GM21526 (cell line): Measurements from ENCODE around the gene ELF3.
"Not testable (repeated sequence)": the region's sequence is repeated elsewhere in the genome, so short reads cannot be mapped to it uniquely, and the experiment has no call there.

Experiments used
- ATAC-seq: cut with Tn5 transposase; IDR thresholded peaks from one replicate; pipeline ENCODE4 v1.9.1; 2021; ENCODE audit warnings: moderate library complexity; ENCODE audit not compliant: unreplicated experiment, low FRiP score

ELF3 gene

DNA sequence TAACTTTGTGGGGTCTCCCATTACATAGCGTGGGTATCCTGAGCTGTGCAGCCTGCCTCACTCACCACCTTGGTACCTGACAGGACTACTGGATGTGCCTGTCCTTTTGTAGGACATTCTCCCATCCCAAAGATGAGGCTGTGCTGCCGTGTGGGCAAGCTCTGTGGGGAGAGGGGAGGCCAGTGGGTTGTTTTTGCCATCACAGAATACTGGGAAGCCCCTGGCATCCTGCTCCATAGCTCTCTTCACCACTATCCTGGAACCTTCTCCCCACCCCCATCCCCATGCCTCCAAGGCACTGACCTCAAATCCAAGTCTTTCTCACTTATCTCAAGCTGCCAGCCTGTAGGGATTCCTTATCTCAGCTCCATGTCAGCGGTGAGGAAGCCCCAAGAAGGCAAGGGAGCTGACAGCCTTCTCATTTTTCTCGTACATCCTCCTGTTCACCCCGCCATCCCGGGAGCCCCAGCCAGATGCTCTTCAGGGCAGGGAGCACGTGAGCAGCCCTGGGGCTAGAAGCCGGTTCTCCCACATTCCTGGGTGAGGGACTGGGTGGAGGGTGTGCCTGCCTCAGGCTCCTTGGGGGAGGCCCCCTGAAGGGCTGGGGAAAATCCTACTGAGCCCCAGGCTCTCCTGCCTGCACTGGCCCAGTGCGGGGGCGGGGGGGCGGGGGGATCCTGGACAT, 2.4 kb upstream of the ELF3 start:
- ATAC-seq = no peak

DNA sequence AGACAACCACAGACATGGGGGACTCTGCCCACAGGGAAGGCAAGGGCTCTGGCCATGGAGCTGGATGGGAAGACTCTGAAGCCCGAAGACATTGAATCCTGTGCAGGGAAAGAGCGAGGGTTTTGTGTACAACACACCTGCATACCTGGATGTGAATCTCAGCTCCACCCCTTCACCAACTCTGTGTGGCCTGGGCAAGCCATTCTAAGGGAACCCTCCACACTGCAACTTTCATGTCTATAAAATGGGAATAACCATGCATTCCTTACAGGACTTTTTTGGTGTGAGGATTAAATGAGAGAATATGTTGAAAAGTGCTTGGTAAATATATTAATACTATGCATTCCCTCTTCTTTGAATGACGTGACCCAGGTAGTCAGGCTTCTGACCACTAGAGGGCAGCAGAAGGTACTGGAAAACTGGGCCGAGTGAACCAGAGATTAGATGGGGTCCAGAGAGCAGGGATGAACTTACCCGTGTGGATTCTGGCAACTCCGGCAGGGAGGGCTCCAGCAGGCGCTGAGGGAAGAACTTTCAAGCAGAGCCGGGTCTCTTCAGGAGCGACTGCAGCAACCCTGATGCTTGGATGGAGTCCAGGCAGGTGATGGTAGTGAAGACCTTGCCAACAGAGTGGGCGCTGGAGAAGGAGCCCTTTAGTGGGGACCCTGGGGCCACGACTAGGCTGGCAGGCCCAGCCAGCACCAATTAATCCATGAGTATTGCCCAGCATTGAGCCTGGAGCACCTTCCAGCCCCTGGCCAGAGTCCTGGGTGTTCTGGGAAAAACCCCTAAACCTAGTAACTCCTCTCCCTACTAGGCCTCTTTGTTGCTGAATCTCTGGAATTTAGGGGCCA, 834 bp upstream of the ELF3 start:
- ATAC-seq = no peak

GRCh38 chr1:202011994-202012393, 1.6 kb downstream of the ELF3 start:
- no peak for ATAC-seq

DNA sequence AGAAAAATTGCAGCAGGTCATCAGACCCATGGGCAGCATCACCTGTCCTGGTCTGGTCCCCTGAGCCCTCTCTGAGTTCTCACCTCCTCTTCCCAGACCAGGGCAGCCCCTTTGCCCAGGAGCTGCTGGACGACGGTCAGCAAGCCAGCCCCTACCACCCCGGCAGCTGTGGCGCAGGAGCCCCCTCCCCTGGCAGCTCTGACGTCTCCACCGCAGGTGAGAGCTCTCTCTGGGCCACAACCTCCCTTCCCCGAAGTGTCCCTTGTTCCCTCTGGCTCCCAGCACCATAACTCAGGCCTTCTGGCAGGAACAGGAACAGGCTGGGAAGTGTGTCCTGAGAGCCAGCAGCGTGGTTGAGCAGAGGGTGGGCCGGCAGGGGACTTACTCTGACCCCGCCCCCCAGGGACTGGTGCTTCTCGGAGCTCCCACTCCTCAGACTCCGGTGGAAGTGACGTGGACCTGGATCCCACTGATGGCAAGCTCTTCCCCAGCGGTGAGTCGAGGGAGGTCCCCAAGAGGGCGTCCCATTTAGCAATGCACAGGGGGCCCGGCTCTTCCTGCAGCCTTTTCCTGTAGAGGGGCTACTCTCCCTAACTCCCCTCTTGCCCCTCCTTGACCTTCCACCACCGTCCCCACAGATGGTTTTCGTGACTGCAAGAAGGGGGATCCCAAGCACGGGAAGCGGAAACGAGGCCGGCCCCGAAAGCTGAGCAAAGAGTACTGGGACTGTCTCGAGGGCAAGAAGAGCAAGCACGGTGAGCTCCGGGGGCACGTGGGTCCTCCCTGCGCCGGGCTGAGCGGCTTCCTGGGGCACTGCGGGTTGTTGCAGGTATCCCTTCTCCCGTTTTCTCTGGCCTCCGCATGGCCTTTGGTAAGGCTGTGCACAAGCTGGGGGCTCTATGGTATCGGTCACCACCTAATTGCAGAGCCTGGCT, 2.4 kb downstream of the ELF3 start:
- no peak for ATAC-seq

- ATAC-seq = no peak
Observed at GRCh38 chr1:202013603-202014002, 3.2 kb downstream of the ELF3 start.

GRCh38 chr1:202014060-202014459, 3.7 kb downstream of the ELF3 start:
- no peak for ATAC-seq

- ATAC-seq = no peak
Observed at GRCh38 chr1:202014915-202015661, 4.7 kb downstream of the ELF3 start.

DNA sequence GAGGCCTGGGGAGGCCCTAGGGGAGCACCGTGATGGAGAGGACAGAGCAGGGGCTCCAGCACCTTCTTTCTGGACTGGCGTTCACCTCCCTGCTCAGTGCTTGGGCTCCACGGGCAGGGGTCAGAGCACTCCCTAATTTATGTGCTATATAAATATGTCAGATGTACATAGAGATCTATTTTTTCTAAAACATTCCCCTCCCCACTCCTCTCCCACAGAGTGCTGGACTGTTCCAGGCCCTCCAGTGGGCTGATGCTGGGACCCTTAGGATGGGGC, 5.2 kb downstream of the ELF3 start:
- ATAC-seq = no peak

- no peak for ATAC-seq
Observed at GRCh38 chr1:202016022-202016810, 5.8 kb downstream of the ELF3 start.

DNA sequence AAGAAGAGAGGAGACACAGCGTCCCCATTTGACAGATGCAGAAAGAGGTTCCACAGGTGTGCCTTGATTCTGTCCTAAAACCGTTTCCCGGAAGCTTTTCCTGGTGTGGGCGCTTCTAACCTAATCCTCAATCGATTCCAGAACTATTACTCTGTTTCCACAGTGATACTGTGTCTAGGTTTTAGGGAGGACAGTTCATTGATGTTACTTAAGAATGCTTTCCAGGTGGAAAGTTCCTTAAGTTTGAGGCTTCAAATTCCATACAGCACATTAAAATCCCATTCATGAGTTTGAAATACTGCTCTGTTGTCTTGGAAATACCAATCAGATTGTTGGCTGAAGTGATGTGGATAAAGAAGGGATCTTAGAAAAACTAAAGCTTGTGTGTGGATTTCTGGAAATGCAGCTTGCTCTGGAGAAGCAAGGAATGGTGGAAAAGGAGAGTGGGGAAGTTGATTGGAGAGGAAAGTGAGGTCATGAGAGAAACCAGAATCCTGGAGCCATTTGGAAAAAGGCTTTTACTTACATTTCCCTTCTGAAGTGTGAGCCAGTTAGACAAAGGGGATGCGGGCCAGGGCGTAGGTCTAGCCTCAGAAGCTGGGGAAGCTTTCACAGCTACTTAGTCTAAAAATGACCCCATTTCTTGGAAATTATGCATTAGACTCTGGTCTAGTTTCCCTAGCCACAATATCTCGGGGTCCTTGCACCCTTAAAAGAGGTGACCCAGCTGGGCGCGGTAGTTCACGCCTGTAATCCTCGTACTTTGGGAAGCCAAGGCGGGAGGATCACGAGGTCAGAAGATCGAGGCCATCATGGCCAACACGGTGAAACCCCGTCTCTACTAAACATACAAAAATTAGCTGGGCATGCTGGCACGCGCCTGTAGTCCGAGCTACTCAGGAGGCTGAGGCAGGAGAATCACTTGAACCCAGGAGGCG, 6.7 kb downstream of the ELF3 start:
- no peak for ATAC-seq

DNA sequence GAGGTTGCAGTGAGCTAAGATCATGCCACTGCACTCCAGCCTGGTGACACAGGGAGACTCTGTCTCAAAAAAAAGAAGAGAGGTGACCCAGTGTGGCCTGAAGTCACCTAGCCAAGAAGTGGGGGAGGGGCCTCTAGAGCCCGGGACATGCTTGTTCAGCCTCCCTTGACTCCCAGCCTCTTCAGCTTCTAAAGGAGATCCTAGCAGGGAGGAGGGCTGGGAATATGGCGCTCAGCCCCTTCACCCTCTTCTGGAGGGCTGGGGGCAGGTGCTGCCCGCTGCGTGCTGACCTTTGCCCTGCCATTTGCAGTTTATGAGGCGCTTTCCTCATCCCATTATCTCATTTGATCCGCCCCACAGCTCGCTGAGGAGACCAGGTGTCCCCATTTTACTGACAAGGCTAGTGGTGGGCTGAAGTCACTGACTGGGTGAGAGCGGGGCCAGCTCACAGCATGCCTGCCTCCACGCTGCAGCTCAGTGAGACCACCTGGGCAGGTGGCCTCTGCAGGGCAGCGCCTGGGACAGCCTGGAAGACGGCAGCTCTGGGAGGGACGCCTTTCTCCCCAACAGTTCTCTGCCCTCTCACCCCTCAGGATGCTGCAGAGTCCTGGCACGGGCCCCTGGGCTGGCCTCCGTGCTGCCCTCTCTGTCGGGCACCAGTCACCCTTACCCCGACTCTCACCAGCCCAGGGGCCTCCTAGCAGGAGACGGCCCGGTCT, 7.5 kb downstream of the ELF3 start:
- no peak for ATAC-seq

GRCh38 chr1:202018468-202019234, 8.3 kb downstream of the ELF3 start:
- ATAC-seq = no peak

- not testable (repeated sequence) for ATAC-seq
Observed at GRCh38 chr1:202019235-202019558, 8.8 kb downstream of the ELF3 start.

DNA sequence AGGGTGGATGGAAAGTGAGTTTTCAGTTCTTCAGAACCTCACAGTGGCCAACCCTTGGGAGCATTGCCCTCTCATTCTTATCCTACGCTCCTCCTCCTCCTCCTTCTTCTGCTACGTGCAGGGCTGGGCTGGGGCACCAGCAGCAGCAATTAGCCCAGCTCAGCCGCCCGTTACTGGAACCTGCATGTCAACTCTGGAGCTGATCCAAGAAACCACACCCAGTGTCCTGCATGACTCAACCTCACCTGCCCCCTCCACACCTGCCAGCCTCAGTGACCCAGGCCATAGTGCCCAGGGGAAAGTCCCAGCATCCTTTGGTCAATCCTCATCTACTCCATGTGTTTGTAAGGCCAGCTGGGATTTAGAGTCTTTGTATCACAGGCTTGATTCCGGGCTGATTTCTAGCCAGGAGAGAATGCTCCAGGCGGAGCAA, 12.6 kb downstream of the ELF3 start:
- no peak for ATAC-seq

GRCh38 chr1:202029171-202029665, 18.8 kb downstream of the ELF3 start:
- no peak for ATAC-seq

- ATAC-seq = no peak
Observed at GRCh38 chr1:202029727-202030126, 19.3 kb downstream of the ELF3 start.

DNA sequence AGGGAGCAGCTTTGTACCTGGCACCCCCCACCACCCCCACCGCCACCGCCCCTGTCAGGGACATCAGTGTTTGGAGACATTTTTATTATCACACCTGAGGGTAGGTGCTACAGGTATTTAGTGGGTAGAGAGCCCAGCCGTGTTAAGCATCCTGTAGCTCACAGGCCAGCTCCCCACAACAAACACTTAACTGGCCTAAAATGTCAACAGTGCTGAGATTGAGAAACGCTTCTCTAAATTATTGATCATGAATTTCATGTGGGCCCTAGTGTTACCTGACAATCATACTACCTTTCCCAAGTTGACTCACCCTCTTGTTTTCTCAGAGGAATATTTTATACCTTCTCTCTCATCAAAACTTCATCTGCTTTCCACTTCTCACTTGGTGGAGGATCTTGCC, 21.4 kb downstream of the ELF3 start:
- no peak for ATAC-seq
